ENCODE results near the gene ZNF132. TPM values are rescaled to one million over a fixed set of nuclear protein-coding genes. Genes with fewer than 3 reads are reported as not detected.

ZNF132 gene
- total RNA-seq, 1 donor from 2014 or later = 0.28 TPM

GRCh38 chr19:58480481-58480830 lies 40.5 kb upstream of the ZNF132 start:
- DNase-seq (ENCODE audit: low read depth, low spot score) = no peak
- Mint-ChIP-seq H3K9me3 (no peaks in the 10 kb centered on the region), H3K36me3 (ENCODE audit: low read depth) (peaks cover 2% of the 10 kb centered on the region), H3K4me1 (peaks cover 15% of the 10 kb centered on the region), H3K27ac (ENCODE audit: unreplicated experiment) (no peak overlapping the region), H3K27me3 (ENCODE audit: low read depth) (peaks cover 7% of the 10 kb centered on the region), H3K4me3 (no peak overlapping the region)
- TF ChIP-seq CTCF (conservative IDR thresholded peaks at IDR 0.05) = no peak

DNA sequence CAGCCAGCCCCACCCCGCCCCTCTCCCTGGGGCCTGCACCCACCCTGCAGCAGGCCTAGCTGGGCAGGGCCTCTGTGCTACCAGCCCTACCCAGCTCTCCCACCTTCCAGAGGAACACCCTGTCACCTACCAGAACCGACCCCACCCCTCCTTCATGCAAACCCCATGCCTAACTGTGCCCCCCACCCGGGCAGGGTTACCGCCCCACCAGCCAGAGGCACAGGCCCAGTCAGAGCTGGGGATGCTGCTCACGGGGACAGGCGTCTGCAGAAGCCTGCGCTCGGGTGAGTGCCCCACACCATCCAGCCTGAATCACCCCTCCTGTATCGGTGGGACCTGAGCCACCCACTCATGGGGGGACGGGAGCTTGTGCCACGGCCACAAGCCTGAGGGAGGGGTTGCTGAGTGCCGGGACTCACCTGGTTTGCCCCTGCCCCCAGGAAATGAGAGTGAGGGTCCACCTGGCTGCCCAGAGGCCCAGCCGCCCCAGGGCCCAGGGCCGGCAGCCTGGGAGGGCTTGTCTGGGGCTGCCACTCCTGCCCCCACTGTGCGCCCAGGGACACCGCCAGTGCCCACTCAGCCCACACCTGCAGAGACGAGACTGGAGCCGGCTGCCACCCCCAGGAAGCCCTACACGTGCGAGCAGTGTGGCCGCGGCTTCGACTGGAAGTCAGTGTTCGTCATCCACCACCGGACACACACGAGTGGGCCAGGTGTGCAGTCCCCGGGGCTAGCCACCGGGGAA lies 40.0 kb upstream of the ZNF132 start:
- H3K9me3 Mint-ChIP-seq = no peaks in the 10 kb centered on the region
- DNase-seq (ENCODE audit: low read depth, low spot score) = no peak
- H3K36me3 Mint-ChIP-seq (ENCODE audit: low read depth) = peaks cover 2% of the 10 kb centered on the region
- no peak for TF ChIP-seq CTCF (conservative IDR thresholded peaks at IDR 0.05)
- peaks cover 20% of the 10 kb centered on the region for H3K4me1 Mint-ChIP-seq
- H3K27me3 Mint-ChIP-seq (ENCODE audit: low read depth) = peaks cover 7% of the 10 kb centered on the region
- H3K27ac Mint-ChIP-seq (ENCODE audit: unreplicated experiment) = no peak overlapping the region
- H3K4me3 Mint-ChIP-seq = no peak overlapping the region

DNA sequence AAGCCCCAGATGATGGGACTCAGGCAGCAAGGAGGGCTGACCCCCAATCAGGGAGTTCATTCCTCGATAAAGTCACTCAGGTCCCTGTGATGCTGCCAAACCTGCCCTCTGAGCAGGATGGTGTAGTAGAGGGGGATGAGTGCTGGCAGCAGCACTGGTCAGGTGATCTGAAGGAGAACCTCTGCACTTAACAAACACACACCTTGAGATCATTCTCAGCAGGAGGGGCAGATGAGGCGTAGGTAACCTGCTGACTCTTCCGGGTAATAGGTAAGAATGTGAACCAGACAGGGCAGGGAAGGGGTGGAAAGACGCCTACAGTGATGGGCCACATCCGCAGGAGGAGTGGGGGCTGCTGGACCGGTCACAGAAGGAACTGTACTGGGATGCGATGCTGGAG lies 39.4 kb upstream of the ZNF132 start:
- H3K27me3 Mint-ChIP-seq (ENCODE audit: low read depth) = peaks cover 7% of the 10 kb centered on the region
- TF ChIP-seq CTCF (conservative IDR thresholded peaks at IDR 0.05) = no peak
- no peak overlapping the region for H3K27ac Mint-ChIP-seq (ENCODE audit: unreplicated experiment)
- H3K4me3 Mint-ChIP-seq = peak overlapping the region; percentile 54
- H3K36me3 Mint-ChIP-seq (ENCODE audit: low read depth) = peaks cover 2% of the 10 kb centered on the region
- no peak for DNase-seq (ENCODE audit: low read depth, low spot score)
- H3K4me1 Mint-ChIP-seq = peaks cover 25% of the 10 kb centered on the region
- no peaks in the 10 kb centered on the region for H3K9me3 Mint-ChIP-seq

- Mint-ChIP-seq H3K27ac (ENCODE audit: unreplicated experiment) (no peak overlapping the region), H3K4me3 (peak overlapping the region; percentile 47), H3K4me1 (peaks cover 25% of the 10 kb centered on the region), H3K9me3 (no peaks in the 10 kb centered on the region), H3K36me3 (ENCODE audit: low read depth) (peaks cover 2% of the 10 kb centered on the region), H3K27me3 (ENCODE audit: low read depth) (peaks cover 7% of the 10 kb centered on the region)
- no peak for DNase-seq (ENCODE audit: low read depth, low spot score)
- TF ChIP-seq CTCF (conservative IDR thresholded peaks at IDR 0.05) = no peak
These were observed 37.9 kb upstream of the ZNF132 start for GRCh38 chr19:58477871-58478270.

GRCh38 chr19:58477130-58477529 lies 37.2 kb upstream of the ZNF132 start:
- Mint-ChIP-seq H3K4me3 (peak overlapping the region; percentile 96), H3K4me1 (peaks cover 25% of the 10 kb centered on the region), H3K27me3 (ENCODE audit: low read depth) (peaks cover 7% of the 10 kb centered on the region), H3K36me3 (ENCODE audit: low read depth) (peaks cover under 1% of the 10 kb centered on the region), H3K9me3 (no peaks in the 10 kb centered on the region), H3K27ac (ENCODE audit: unreplicated experiment) (peak overlapping the region; percentile 90)
- TF ChIP-seq CTCF (conservative IDR thresholded peaks at IDR 0.05) = no peak
- no peak for DNase-seq (ENCODE audit: low read depth, low spot score)
